WERI-Rb-1 (cell line): Measurements from ENCODE around the gene MACROD2.

Experiments used
- DNase-seq: peaks from one replicate; pipeline ENCODE4 v3.0.0-alpha.2; 2020
- H3K27ac ChIP-seq: fragments of 250-450 bp; sonication (Bioruptor Pico); 2 replicates; pipeline ENCODE4 v1.5.1; 2020; ENCODE audit warnings: mild to moderate bottlenecking, moderate library complexity
- H3K27me3 ChIP-seq: fragments of 250-450 bp; sonication (Bioruptor Pico); 2 replicates; pipeline ENCODE4 v1.5.1; 2021; ENCODE audit warnings: mild to moderate bottlenecking, low read depth, moderate library complexity; ENCODE audit not compliant: insufficient read depth, severe bottlenecking
- H3K36me3 ChIP-seq: fragments of 250-450 bp; sonication (Bioruptor Pico); 2 replicates; pipeline ENCODE4 v1.5.1; 2020; ENCODE audit warnings: mild to moderate bottlenecking, moderate library complexity
- H3K4me3 ChIP-seq: 2 replicates; pipeline ENCODE4 v1.5.1; 2011; ENCODE audit warnings: low read depth, mild to moderate bottlenecking, control low read depth, low read length
- H3K9me3 ChIP-seq: fragments of 250-450 bp; sonication (Bioruptor Pico); 2 replicates; pipeline ENCODE4 v1.5.1; 2021; ENCODE audit warnings: mild to moderate bottlenecking, moderate library complexity; ENCODE audit not compliant: severe bottlenecking
- TF ChIP-seq, protein P1 (sequence below): IDR thresholded peaks from 2 replicates; pipeline ENCODE4 v1.5.1; 2011; ENCODE audit warnings: low read depth, mild to moderate bottlenecking, control low read depth, inconsistent platforms, low read length

Gene MACROD2

DNA sequence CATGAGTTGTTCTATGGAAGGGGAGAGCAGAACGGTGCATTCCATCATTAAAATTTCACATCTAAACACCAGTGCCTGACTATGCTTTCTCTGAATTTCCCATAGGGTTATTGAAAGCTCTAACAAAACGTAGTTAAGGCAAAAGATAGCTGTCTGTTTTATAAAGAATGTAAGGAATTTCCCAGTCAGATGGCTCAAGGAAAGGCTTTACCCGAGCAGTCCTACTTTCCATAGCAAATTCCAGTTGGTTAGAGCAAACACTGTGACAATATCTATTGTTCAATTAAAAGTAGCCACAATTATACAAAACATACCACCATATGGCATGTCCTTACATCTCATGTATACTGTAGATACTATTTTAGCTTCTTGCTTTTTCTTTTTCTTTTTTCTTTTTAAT, 1401.6 kb downstream of the MACROD2 start:
- Histone ChIP-seq H3K4me3 (no peak overlapping the region), H3K36me3 (no peaks in the 10 kb centered on the region), H3K9me3 (no peaks in the 10 kb centered on the region), H3K27ac (no peak overlapping the region), H3K27me3 (no peaks in the 10 kb centered on the region)
- TF ChIP-seq, protein P1, sequence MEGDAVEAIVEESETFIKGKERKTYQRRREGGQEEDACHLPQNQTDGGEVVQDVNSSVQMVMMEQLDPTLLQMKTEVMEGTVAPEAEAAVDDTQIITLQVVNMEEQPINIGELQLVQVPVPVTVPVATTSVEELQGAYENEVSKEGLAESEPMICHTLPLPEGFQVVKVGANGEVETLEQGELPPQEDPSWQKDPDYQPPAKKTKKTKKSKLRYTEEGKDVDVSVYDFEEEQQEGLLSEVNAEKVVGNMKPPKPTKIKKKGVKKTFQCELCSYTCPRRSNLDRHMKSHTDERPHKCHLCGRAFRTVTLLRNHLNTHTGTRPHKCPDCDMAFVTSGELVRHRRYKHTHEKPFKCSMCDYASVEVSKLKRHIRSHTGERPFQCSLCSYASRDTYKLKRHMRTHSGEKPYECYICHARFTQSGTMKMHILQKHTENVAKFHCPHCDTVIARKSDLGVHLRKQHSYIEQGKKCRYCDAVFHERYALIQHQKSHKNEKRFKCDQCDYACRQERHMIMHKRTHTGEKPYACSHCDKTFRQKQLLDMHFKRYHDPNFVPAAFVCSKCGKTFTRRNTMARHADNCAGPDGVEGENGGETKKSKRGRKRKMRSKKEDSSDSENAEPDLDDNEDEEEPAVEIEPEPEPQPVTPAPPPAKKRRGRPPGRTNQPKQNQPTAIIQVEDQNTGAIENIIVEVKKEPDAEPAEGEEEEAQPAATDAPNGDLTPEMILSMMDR, result no peak
- DNase-seq, result no peak

DNA sequence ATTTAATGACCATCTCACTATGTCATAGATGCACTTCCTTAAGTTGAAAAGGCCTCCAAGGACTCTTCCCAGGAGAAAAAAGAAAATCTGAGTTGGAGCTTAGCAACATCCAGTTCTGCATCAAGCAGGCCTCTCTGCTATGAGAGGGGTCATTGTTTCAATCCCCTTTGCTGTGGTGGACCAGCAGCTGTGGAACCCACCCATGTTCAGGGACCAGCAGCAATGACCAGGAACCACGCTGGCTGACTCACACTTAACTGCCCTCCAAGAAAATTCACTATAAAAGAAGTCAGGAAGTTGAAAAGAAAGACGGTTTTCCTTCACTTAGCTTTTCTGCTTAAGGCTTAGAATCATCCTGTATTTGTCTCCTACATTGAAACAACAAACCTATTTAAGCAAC, 1404.5 kb downstream of the MACROD2 start:
- no peaks in the 10 kb centered on the region for H3K36me3 ChIP-seq
- no peaks in the 10 kb centered on the region for H3K9me3 ChIP-seq
- H3K27me3 ChIP-seq, result no peaks in the 10 kb centered on the region
- no peak overlapping the region for H3K4me3 ChIP-seq
- no peak for DNase-seq
- TF ChIP-seq, protein P1, result no peak
- H3K27ac ChIP-seq, result no peak overlapping the region

DNA sequence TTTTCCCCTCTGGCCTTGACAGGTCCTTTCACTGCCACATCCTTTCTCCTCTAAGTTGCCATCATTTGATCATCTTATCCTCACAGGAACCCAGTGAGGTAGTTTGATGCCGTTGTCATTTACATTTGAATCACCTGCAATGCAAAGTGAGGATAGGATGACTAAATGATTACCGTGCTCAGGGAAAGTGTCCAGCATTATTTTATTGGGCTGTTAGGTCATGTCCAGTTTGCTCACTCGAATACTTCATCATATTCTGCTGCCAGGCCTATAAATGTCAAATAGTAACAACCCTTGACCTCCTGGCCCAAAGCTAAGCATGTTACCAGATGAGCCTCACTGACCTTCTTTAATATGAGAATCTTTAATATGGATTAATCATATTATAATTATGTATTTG, 1410.8 kb downstream of the MACROD2 start:
- Histone ChIP-seq H3K9me3 (no peaks in the 10 kb centered on the region), H3K36me3 (no peaks in the 10 kb centered on the region), H3K27me3 (no peaks in the 10 kb centered on the region), H3K27ac (no peak overlapping the region), H3K4me3 (no peak overlapping the region)
- no peak for DNase-seq
- TF ChIP-seq, protein P1, result no peak

DNA sequence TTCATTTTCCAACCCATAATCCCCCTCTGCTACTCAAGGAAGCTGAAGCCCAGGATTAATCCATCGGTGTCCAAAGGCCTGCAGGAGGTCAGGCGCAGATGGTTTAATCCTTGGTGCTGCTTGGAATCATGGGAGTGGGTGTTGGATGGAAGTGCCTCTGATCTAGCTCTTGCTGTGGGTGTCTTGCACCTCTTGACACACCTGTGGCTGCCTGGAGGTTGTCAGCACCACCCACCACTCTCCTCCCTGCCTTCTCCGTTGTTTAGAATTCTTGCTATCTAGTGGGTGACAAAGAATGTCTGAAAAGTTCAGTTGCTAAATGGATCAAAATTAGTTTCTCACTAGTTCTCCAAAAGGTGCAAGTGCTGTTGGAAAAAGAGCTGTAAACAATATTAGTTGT, 1416.5 kb downstream of the MACROD2 start:
- Histone ChIP-seq H3K4me3 (no peak overlapping the region), H3K27ac (no peak overlapping the region), H3K9me3 (no peaks in the 10 kb centered on the region), H3K36me3 (no peaks in the 10 kb centered on the region), H3K27me3 (no peaks in the 10 kb centered on the region)
- TF ChIP-seq, protein P1, result no peak
- DNase-seq, result peak; percentile 11

DNA sequence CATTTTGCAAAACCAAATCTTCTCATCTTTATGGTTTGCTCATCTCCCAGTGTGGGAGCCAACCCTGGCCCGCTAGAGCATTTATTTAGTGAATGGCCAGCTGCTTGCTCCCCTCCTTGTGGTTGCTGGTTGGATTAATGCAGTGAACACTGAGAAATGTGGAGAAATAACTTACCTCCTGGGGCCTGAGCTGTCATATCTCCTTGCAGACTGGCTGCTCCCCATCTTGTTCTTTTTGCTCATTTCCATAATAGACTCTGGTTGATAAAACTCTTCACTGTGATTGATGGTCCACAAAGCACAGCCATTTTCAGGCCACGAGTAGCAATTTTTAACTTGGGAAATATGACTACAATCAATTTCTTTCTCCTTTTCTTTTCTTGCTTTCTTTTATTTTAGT, 1420.6 kb downstream of the MACROD2 start:
- TF ChIP-seq, protein P1, result no peak
- Histone ChIP-seq H3K36me3 (no peaks in the 10 kb centered on the region), H3K27ac (no peak overlapping the region), H3K27me3 (no peaks in the 10 kb centered on the region), H3K9me3 (no peaks in the 10 kb centered on the region), H3K4me3 (no peak overlapping the region)
- no peak for DNase-seq

DNA sequence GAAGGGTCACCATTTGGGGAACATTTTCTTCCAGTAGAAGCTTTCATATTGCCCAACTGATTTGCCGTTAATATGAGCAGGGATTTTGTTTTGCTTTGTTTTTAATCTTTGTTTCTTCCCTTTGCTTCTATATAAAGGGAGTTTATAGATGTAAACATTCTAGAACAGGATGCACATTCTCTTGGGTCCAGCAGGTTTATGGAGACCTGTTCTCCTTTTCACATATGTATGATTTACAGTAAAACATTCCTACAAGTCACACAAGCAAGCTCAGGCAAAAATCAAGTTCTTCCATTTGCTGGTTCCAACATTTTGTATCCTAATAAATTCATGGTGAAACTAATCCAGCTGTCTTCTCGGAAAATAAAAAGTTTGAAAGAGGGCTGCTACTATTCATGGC, 1424.5 kb downstream of the MACROD2 start:
- no peak overlapping the region for H3K4me3 ChIP-seq
- no peaks in the 10 kb centered on the region for H3K36me3 ChIP-seq
- H3K9me3 ChIP-seq, result no peaks in the 10 kb centered on the region
- TF ChIP-seq, protein P1, result no peak
- H3K27ac ChIP-seq, result no peak overlapping the region
- no peaks in the 10 kb centered on the region for H3K27me3 ChIP-seq
- no peak for DNase-seq
